ENCODE data around the gene KIF1A. TPM values are rescaled to one million over a fixed set of nuclear protein-coding genes. Genes with fewer than 3 reads are reported as not detected.

Gene KIF1A
- total and polyA plus RNA-seq, 2 donors (not counting 3 experiments of a cell fraction or from before 2014, with no cell fraction given), result 0.11 to 0.64 TPM

DNA sequence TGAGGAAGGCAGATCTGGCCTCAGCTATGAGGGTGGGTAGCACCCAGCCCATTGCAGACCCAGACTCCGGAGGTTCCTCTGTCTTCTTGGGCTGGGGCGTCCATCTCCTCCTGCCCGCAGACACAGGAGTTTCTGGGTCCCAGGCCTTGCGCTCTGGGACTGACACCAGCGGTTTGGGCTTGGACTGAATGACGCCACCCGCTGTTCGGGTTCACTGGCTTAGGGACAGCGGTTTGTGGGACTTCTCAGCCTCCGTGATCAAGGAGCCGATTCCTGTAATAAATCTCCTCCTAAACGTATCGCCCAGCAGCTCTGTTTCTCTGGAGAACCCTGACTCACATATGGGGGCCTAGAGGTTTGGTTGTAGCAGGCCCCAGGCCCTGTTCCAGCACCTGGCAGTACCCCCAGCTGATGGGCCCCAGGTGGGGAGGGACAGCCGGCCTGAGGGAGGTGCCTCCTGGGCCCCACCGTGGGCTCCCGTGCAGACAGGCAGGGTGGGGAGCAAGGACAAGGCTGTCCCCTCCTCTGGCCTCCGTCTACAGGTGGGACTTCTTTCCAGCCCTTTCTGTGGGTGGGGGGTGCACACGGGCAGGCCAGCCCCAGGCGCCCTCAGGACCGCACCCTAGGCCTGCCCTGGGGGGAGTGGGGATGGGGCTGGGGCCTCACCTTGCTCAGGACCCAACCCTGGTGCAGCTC is 132.8 kb downstream of the KIF1A start:
- BruUV-seq (replicated peaks), result no TSS peak
- Histone ChIP-seq H4K20me1 (replicated peaks; ENCODE audit: control insufficient read depth, extremely low read depth, insufficient read depth, low read length) (no peaks in the 10 kb centered on the region), H3K9me1 (replicated peaks; ENCODE audit: control insufficient read depth, extremely low read depth, insufficient read depth, low read length) (no peaks in the 10 kb centered on the region), H3K4me2 (ENCODE audit: insufficient read depth, low read length) (no peak overlapping the region), H3K27me3 (ENCODE audit: control insufficient read depth in 2 of 2, insufficient read depth in 2 of 2, low read length in 2 of 2) (no peaks in the 10 kb centered on the region), H3K9me3 (replicated peaks; ENCODE audit: control insufficient read depth, insufficient read depth, low read length) (no peaks in the 10 kb centered on the region), H3K4me1 (ENCODE audit: control insufficient read depth, extremely low read depth, insufficient read depth, low read length) (no peaks in the 10 kb centered on the region), H3K9ac (replicated peaks; ENCODE audit: extremely low read depth, insufficient read depth, low read length) (no peak overlapping the region), H3K79me2 (ENCODE audit: control insufficient read depth, insufficient read depth, low read length) (no peaks in the 10 kb centered on the region), H2AFZ (ENCODE audit: low read depth, low read length) (no peak overlapping the region), H3K4me3 (replicated peaks in 1 of 3; ENCODE audit: insufficient read depth in 1 of 3, low read depth in 1 of 3, low read length in 3 of 3) (no peak overlapping the region), H3K36me3 (ENCODE audit: control insufficient read depth in 2 of 2, extremely low read depth in 1 of 2, insufficient read depth in 2 of 2, low read length in 2 of 2) (no peaks in the 10 kb centered on the region), H3K27ac (ENCODE audit: insufficient read depth, low read depth, low read length) (no peak overlapping the region)
- ChIA-PET POLR2A (no interaction called here), CTCF (no interaction called here)
- TF ChIP-seq EZH2 (IDR thresholded peaks at IDR 0.05; ENCODE audit: borderline replicate concordance, low read depth, low read length, severe bottlenecking) (no peak), POLR2AphosphoS5 (IDR thresholded peaks at IDR 0.05; ENCODE audit: insufficient read depth, low read depth, low read length) (no peak), GATA2 (IDR thresholded peaks at IDR 0.05; ENCODE audit: insufficient read depth, insufficient read length, low read depth, low read length) (no peak), JUN (IDR thresholded peaks at IDR 0.05; ENCODE audit: borderline replicate concordance, insufficient read depth, insufficient read length, low read depth) (no peak), POLR2A (IDR thresholded peaks at IDR 0.05; ENCODE audit: low read depth, low read length) (no peak), FOS (IDR thresholded peaks at IDR 0.05; ENCODE audit: borderline replicate concordance, insufficient read depth, low read length) (no peak), MYC (IDR thresholded peaks at IDR 0.05; ENCODE audit: low read depth, low read length) (no peak)
- TF ChIP-seq, protein P1, sequence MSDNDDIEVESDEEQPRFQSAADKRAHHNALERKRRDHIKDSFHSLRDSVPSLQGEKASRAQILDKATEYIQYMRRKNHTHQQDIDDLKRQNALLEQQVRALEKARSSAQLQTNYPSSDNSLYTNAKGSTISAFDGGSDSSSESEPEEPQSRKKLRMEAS (IDR thresholded peaks at IDR 0.05; ENCODE audit: insufficient read depth, insufficient read length), result no peak
- TF ChIP-seq, protein P2, sequence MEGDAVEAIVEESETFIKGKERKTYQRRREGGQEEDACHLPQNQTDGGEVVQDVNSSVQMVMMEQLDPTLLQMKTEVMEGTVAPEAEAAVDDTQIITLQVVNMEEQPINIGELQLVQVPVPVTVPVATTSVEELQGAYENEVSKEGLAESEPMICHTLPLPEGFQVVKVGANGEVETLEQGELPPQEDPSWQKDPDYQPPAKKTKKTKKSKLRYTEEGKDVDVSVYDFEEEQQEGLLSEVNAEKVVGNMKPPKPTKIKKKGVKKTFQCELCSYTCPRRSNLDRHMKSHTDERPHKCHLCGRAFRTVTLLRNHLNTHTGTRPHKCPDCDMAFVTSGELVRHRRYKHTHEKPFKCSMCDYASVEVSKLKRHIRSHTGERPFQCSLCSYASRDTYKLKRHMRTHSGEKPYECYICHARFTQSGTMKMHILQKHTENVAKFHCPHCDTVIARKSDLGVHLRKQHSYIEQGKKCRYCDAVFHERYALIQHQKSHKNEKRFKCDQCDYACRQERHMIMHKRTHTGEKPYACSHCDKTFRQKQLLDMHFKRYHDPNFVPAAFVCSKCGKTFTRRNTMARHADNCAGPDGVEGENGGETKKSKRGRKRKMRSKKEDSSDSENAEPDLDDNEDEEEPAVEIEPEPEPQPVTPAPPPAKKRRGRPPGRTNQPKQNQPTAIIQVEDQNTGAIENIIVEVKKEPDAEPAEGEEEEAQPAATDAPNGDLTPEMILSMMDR (IDR thresholded peaks at IDR 0.05; ENCODE audit: extremely low read depth in 1 of 2, insufficient read depth in 1 of 2, low read depth in 1 of 2, low read length in 2 of 2), result no peak
- dilution Hi-C loops (cut with MboI; ENCODE audit: extremely low pct_ligation_motif_present, low sequenced_read_pairs) (no loop called here), intact Hi-C loops (cut with micrococcal nuclease) (no loop called here)
- DNase-seq (ENCODE audit: low read depth, low spot score) (no peak), FAIRE-seq (no peak)

Data from endothelial cell of umbilical vein (primary cell).